ENCODE measurements around the gene RRH.
"Not testable (repeated sequence)": the region's sequence is repeated elsewhere in the genome, so short reads cannot be mapped to it uniquely, and the experiment has no call there.

RRH gene

DNA sequence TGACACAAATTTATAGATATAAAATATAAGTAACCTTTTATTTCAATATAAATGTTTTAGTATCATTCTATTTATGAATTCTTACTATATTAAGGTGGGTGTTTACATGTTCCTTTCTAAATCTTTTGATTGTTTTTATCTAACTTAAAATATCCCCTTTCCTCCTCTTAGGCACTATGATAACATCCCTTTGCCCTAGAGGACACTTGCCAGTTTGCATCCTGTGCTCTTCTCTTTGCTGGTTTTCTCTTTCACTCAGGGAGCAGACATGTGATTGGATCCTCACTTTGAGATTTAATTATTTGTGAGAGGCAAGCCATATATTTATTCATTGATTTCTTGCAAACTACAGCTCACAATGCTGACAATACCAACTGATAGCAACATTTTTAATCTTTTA is 36.4 kb downstream of the RRH start:
- H3K27ac ChIP-seq: no peak overlapping the region
- TF ChIP-seq, protein P1, sequence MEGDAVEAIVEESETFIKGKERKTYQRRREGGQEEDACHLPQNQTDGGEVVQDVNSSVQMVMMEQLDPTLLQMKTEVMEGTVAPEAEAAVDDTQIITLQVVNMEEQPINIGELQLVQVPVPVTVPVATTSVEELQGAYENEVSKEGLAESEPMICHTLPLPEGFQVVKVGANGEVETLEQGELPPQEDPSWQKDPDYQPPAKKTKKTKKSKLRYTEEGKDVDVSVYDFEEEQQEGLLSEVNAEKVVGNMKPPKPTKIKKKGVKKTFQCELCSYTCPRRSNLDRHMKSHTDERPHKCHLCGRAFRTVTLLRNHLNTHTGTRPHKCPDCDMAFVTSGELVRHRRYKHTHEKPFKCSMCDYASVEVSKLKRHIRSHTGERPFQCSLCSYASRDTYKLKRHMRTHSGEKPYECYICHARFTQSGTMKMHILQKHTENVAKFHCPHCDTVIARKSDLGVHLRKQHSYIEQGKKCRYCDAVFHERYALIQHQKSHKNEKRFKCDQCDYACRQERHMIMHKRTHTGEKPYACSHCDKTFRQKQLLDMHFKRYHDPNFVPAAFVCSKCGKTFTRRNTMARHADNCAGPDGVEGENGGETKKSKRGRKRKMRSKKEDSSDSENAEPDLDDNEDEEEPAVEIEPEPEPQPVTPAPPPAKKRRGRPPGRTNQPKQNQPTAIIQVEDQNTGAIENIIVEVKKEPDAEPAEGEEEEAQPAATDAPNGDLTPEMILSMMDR (IDR thresholded peaks at IDR 0.05): no peak
- TF ChIP-seq ZFX (IDR thresholded peaks at IDR 0.05; ENCODE audit: borderline replicate concordance): no peak

DNA sequence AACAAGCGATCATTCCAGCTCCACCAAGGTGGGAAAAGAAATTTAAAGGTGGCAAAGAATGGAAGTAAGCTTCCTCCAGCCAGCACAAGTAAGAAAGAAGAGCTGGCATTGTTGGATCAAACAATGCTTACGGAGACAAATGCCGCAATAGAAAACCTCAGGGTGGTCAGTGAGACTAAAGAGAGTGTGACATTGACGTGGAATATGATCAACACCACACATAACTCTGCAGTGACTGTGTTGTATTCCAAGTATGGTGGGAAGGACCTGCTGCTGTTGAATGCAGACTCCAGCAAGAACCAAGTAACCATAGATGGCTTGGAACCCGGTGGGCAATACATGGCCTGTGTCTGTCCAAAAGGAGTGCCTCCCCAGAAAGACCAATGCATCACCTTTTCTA is 42.3 kb downstream of the RRH start:
- TF ChIP-seq ZFX (IDR thresholded peaks at IDR 0.05; ENCODE audit: borderline replicate concordance): no peak
- TF ChIP-seq, protein P1 (IDR thresholded peaks at IDR 0.05): no peak

DNA sequence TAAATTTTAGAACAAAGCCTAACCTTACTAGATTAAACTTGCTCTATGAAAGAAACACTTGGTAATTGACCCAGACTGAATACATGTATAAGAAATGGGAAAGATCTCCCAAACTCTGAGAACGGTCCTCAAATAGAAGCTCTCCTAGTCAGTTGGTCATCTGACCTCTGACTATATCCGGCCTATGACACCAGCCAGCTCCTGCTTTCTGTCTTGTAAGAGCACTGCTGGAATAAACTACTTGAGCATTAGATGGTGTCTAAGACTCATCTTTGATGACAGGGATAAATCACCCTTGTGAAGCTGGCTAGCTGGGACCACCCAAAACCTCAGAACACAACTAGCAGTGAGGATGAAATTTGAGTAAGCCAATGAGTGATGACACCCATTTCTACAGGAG is 44.3 kb downstream of the RRH start:
- no peak overlapping the region for H3K27ac ChIP-seq
- TF ChIP-seq, protein P1 (IDR thresholded peaks at IDR 0.05): no peak
- TF ChIP-seq ZFX (IDR thresholded peaks at IDR 0.05; ENCODE audit: borderline replicate concordance): no peak

More for the DNA sequence above, 42.3 kb downstream of the RRH start:
- H3K27ac ChIP-seq: no peak overlapping the region

- TF ChIP-seq ZFX (IDR thresholded peaks at IDR 0.05; ENCODE audit: borderline replicate concordance): no peak
- TF ChIP-seq, protein P1 (IDR thresholded peaks at IDR 0.05): no peak
- no peak overlapping the region for H3K27ac ChIP-seq
Measured at GRCh38 chr4:109872950-109873656, 45.3 kb downstream of the RRH start.

DNA sequence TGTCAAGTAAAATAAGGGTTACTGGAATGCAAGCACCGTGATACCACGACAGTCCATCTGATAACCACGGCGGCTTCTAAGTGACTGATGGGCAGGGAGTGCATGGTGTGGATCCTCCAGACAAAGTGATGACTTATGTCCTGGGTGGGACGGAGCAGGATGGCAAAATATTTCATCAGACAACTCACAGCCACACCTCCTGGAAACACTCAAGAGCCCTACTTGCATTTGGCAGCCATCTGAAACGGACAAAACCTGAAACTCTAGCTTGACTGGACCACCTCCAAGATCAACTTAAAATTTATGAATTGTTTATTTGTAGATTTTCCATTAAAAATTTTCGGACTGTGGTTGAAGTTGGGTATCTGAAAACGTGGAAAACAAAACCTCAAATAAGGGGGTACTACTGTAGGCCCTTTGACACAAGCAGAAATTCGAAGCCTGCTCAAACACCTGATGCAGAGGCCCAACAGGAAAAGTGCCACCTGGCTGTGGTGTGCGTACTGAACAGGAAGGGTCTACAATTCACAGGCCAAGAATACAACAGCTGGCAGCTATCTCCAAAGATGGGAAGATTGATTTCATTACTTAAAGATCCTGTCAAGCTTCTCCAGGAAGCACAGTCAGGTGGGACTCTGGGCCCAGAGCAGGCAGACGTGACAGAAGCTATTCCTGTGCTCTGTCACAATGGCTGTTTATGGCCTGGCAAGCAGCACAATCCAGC is 46.2 kb downstream of the RRH start:
- no peak for TF ChIP-seq ZFX (IDR thresholded peaks at IDR 0.05; ENCODE audit: borderline replicate concordance)
- TF ChIP-seq, protein P1 (IDR thresholded peaks at IDR 0.05): peak; percentile 26
- H3K27ac ChIP-seq: no peak overlapping the region

GRCh38 chr4:109875106-109875505 is 47.3 kb downstream of the RRH start:
- H3K27ac ChIP-seq: no peak overlapping the region
- TF ChIP-seq, protein P1 (IDR thresholded peaks at IDR 0.05): no peak
- TF ChIP-seq ZFX (IDR thresholded peaks at IDR 0.05; ENCODE audit: borderline replicate concordance): no peak

DNA sequence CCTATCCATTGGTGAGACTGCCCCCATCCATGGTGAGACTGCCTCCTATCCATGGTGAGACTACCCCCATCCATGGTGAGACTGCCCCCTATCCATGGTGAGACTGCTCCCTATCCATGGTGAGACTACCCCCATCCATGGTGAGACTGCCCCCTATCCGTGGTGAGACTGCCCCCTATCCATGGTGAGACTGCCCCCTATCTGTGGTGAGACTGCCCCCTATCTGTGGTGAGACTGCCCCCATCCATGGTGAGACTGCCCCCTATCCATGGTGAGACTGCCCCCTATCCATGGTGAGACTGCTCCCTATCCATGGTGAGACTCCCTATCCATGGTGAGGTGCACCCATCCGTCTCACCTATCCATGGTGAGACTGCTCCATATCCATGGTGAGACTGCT is 47.8 kb downstream of the RRH start:
- H3K27ac ChIP-seq: not testable (repeated sequence)
